Measurements from ENCODE around the gene TMEM135.

DNA sequence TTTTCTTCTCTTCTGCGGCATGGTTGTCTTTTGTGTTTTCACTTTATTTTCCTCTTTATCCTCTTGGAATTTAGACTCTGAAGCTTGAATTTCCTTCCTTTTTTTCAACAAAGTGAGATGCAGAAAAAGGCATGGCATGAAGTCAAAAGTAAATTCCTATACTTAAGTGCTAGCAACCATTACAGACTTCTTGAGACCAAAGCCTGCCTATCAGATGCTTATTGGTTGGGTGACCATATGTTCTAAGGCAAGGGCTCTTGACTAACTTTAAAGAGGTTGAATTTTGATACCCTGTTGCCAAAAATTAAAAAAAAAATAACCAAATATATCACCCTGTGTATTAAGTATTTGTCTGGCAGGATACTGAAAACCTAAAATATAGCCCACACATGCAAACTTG, 237.4 kb downstream of the TMEM135 start:
- TF ChIP-seq, protein P1, sequence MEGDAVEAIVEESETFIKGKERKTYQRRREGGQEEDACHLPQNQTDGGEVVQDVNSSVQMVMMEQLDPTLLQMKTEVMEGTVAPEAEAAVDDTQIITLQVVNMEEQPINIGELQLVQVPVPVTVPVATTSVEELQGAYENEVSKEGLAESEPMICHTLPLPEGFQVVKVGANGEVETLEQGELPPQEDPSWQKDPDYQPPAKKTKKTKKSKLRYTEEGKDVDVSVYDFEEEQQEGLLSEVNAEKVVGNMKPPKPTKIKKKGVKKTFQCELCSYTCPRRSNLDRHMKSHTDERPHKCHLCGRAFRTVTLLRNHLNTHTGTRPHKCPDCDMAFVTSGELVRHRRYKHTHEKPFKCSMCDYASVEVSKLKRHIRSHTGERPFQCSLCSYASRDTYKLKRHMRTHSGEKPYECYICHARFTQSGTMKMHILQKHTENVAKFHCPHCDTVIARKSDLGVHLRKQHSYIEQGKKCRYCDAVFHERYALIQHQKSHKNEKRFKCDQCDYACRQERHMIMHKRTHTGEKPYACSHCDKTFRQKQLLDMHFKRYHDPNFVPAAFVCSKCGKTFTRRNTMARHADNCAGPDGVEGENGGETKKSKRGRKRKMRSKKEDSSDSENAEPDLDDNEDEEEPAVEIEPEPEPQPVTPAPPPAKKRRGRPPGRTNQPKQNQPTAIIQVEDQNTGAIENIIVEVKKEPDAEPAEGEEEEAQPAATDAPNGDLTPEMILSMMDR (conservative IDR thresholded peaks at IDR 0.05; ENCODE audit: low read depth, low read length) = no peak
- no peak for TF ChIP-seq EZH2phosphoT487 (IDR thresholded peaks at IDR 0.05; ENCODE audit: borderline replicate concordance, low read length)

Measured in PC-3 (cell line).